ENCODE measurements around the gene CCDC8. TPM values are rescaled to one million over a fixed set of nuclear protein-coding genes. Genes with fewer than 3 reads are reported as not detected.
"Not testable (repeated sequence)": the region's sequence is repeated elsewhere in the genome, so short reads cannot be mapped to it uniquely, and the experiment has no call there.

The CCDC8 gene
- total and polyA plus RNA-seq, 12 donors: 6.3 to 74.0 (median 34.4) TPM

GRCh38 chr19:46422344-46422743 is 9.0 kb upstream of the CCDC8 start:
- TF ChIP-seq POLR2A (IDR thresholded peaks at IDR 0.05) (no peak), CTCF (IDR thresholded peaks at IDR 0.05) (no peak)
- no peak for DNase-seq

DNA sequence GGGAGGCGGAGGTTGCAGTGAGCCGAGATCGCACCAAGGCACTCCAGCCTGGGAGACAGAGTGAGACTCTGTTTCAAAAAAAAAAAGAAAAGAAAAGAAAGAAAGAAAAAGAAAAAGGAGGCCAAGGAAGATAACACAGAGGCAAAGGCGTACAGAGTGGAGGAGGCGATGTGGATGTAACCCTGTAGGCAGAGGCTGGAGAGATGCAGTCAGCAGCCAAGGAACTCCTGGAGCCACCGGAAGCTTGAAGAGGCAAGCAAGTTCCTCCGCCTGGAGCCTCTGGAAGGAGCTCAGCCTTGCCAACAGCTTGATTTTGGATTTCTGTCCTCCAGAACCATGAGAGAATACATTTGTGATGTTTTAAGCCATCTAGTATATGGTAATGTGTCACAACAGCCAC is 6.7 kb upstream of the CCDC8 start:
- no peak for TF ChIP-seq CTCF (IDR thresholded peaks at IDR 0.05)
- TF ChIP-seq POLR2A (IDR thresholded peaks at IDR 0.05): no peak
- peaks cover 5 to 10% of the 10 kb centered on the region in 2 donors for H3K4me1 ChIP-seq (replicated peaks in 1 of 2)
- H3K9me3 ChIP-seq (replicated peaks in 1 of 3): no peaks in the 10 kb centered on the region
- no peak for DNase-seq
- no peaks in the 10 kb centered on the region for H3K27me3 ChIP-seq
- intact Hi-C loops (cut with DNase I): no loop called here
- no peak overlapping the region for H3K27ac ChIP-seq
- H3K4me3 ChIP-seq: no peak overlapping the region
- 81 to 88% (median 85%) methylated on average over 7 of the region's 7 CpGs for WGBS, 4 donors
- no peaks in the 10 kb centered on the region for H3K36me3 ChIP-seq (replicated peaks in 1 of 2)

More at GRCh38 chr19:46422344-46422743, 9.0 kb upstream of the CCDC8 start:
- Histone ChIP-seq H3K27me3 (no peaks in the 10 kb centered on the region), H3K9me3 (replicated peaks in 1 of 3) (no peaks in the 10 kb centered on the region), H3K36me3 (replicated peaks in 1 of 2) (no peaks in the 10 kb centered on the region), H3K4me1 (replicated peaks in 1 of 2) (peaks cover 4 to 16% of the 10 kb centered on the region in 2 donors), H3K27ac (no peak overlapping the region), H3K4me3 (no peak overlapping the region)
- WGBS, 4 donors: 75 to 84% (median 76%) methylated on average over 2 of the region's 2 CpGs; no CpG with 5 or more reads in 1 of the 4 donors
- intact Hi-C loops (cut with DNase I): no loop called here

DNA sequence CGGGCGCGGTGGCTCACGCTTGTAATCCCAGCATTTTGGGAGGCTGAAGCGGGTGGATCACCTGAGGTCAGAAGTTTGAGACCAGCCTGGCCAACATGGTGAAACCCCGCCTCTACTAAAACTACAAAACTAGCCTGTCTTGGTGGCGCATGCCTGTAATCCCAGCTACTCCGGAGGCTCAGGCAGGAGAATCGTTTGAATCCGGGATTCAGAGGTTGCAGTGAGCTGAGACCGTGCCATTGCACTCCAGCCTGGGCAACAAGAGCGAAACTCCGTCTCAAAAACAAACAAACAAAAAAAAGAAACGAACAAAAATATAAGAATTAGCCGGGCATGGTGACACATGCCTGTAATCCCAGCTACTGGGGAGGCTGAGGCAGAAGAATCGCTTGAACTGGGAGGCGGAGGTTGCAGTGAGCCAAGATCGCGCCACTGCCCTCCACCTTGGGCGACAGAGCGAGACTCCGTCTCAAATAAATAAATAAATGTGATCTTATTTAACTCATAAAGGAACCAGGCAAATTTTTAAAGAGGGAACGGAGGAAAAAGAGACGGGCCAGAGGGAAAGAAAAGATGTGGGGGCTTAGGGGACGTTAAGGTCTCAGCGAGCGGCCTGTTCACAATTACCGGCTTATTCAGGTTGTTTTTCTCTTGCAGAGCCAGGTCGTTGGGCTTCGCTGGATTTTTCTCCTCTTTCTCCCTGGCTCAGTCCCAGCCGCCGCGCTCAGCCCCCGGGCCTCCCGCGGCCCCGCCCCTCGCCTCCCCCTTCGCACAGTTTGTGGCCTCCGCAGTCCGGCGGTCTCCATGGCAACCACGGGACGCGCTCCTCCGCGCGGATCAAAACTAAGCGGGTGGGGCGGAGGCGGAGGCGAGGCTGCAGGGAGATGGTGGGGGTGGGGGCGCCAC is 2.7 kb upstream of the CCDC8 start:
- WGBS, 4 donors: 19 to 28% (median 22%) methylated on average over 38 to 53 of the region's 53 CpGs
- Histone ChIP-seq H3K27ac (peak overlapping the region; percentile 23 to 91 (median 86)), H3K4me1 (replicated peaks in 1 of 2) (peaks cover 18 to 20% of the 10 kb centered on the region in 2 donors), H3K4me3 (peak overlapping the region in 3 of 4 donors; percentile 18 to 53 (median 39))
- peak; percentile 96 to 98 (median 97) for DNase-seq
- H3K9me3 ChIP-seq (replicated peaks in 1 of 3); H3K27me3 ChIP-seq; intact Hi-C loops (cut with DNase I); H3K36me3 ChIP-seq (replicated peaks in 1 of 2): not testable (repeated sequence)

- 92 to 95% (median 94%) methylated on average over 11 to 22 of the region's 22 CpGs for WGBS, 4 donors
- H3K4me3 ChIP-seq; intact Hi-C loops (cut with DNase I); H3K27ac ChIP-seq; H3K27me3 ChIP-seq; H3K36me3 ChIP-seq (replicated peaks in 1 of 2); H3K9me3 ChIP-seq (replicated peaks in 1 of 3); DNase-seq: not testable (repeated sequence)
- peaks cover 21 to 28% of the 10 kb centered on the region in 2 donors for H3K4me1 ChIP-seq (replicated peaks in 1 of 2)
These were observed 1.5 kb upstream of the CCDC8 start for GRCh38 chr19:46414899-46415298.

DNA sequence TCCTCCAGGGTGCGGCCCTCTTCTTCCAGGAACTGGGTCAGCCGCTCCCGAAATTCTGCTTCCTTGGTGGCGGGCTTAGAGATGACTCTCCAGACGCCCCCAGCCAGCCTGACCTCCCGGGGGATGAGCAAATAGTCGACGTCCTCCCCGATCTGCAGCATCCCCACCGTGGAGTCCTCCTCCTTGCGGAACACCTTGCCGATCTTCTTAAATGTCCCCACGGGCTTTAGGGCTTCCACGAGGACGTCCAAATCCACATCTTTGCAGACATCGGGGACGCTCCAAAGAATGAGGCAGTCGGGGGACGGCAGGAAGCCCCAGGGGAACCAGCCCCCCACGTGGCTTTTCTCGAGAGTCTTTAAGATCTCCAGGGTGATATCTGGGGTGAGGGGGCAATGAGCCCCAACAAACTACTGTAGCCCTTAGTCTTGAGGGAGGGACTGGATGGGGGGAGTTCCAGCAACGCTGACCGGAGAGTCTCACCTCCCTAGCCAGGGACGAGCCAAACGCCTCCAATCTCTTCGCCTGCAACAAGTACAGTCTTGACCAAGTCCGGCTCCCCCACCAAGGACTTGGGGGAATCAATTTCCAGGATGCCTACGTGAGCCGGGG is 608 bp downstream of the CCDC8 start:
- intact Hi-C loops (cut with DNase I): no loop called here
- peak in 1 of 7 donors; percentile 21 for DNase-seq
- H3K27ac ChIP-seq: peak overlapping the region; percentile 29 to 83 (median 70)
- WGBS, 4 donors: 9 to 14% (median 11%) methylated on average over 11 to 29 of the region's 29 CpGs
- peak overlapping the region; percentile 6 to 69 (median 23) for H3K4me3 ChIP-seq
- no peaks in the 10 kb centered on the region for H3K9me3 ChIP-seq (replicated peaks in 1 of 3)
- H3K27me3 ChIP-seq: no peaks in the 10 kb centered on the region
- no peaks in the 10 kb centered on the region for H3K36me3 ChIP-seq (replicated peaks in 1 of 2)
- TF ChIP-seq CTCF (IDR thresholded peaks at IDR 0.05): no peak
- no peak for TF ChIP-seq POLR2A (IDR thresholded peaks at IDR 0.05)
- H3K4me1 ChIP-seq (replicated peaks in 1 of 2): peaks cover 35 to 44% of the 10 kb centered on the region in 2 donors
